Activated CD4-positive, alpha-beta memory T cell treated with anti-CD3 and anti-CD28 coated beads for 36 hours (primary cell): ENCODE data around the gene FGR. TPM values are rescaled to one million over a fixed set of nuclear protein-coding genes. Genes with fewer than 3 reads are reported as not detected.

Experiments used
- CTCF ChIA-PET: fragments of 350-600 bp; sonication (Branson Sonifier 250); formaldehyde crosslinking; loops from one replicate; lab custom pipeline; 2021; ENCODE audit warnings: antibody characterized with exemption, inconsistent platforms; lab: Charles Lee
- POLR2A ChIA-PET: fragments of 350-600 bp; sonication (Branson Sonifier 250); formaldehyde crosslinking; loops from one replicate; lab custom pipeline; 2021; ENCODE audit warnings: antibody characterized with exemption; lab: Charles Lee
- DNase-seq: peaks from one replicate; pipeline ENCODE4 v3.0.0-alpha.2; 2020
- H3K27ac Mint-ChIP-seq: one replicate; pipeline ENCODE4 v1.8.0; 2021; ENCODE audit warnings: mixed read lengths
- H3K27me3 Mint-ChIP-seq: one replicate; pipeline ENCODE4 v1.8.0; 2021; ENCODE audit warnings: mixed read lengths
- H3K36me3 Mint-ChIP-seq: one replicate; pipeline ENCODE4 v1.8.0; 2021; ENCODE audit warnings: mixed read lengths
- H3K4me1 Mint-ChIP-seq: one replicate; pipeline ENCODE4 v1.8.0; 2021; ENCODE audit warnings: low read depth, mixed read lengths
- H3K4me3 Mint-ChIP-seq: one replicate; pipeline ENCODE4 v1.8.0; 2021; ENCODE audit warnings: mild to moderate bottlenecking, mixed read lengths
- H3K9me3 Mint-ChIP-seq: one replicate; pipeline ENCODE4 v1.8.0; 2021; ENCODE audit warnings: mixed read lengths
- intact Hi-C: fragments of 100-400 bp; cut with micrococcal nuclease; formaldehyde crosslinking; loops from one replicate; pipeline ENCODE4 v1.15.1; 2023
- total RNA-seq, 2 experiments: library from RNA; stranded (reverse); gene quantifications; one replicate each; pipeline ENCODE4 v1.2.3, GENCODE V29; 2021

Gene FGR
- total RNA-seq, 2 experiments from 2014 or later: 0.24 to 0.27 TPM

- H3K4me3 Mint-ChIP-seq: no peak overlapping the region
- CTCF ChIA-PET: interaction anchor here (1.1 to 2.1 kb wide), 3 partner anchors 8 to 19 kb away, joined by 4 read pairs; no protein-coding TSS in a partner anchor
These were observed 59.1 kb downstream of the FGR start for GRCh38 chr1:27575840-27576331.

DNA sequence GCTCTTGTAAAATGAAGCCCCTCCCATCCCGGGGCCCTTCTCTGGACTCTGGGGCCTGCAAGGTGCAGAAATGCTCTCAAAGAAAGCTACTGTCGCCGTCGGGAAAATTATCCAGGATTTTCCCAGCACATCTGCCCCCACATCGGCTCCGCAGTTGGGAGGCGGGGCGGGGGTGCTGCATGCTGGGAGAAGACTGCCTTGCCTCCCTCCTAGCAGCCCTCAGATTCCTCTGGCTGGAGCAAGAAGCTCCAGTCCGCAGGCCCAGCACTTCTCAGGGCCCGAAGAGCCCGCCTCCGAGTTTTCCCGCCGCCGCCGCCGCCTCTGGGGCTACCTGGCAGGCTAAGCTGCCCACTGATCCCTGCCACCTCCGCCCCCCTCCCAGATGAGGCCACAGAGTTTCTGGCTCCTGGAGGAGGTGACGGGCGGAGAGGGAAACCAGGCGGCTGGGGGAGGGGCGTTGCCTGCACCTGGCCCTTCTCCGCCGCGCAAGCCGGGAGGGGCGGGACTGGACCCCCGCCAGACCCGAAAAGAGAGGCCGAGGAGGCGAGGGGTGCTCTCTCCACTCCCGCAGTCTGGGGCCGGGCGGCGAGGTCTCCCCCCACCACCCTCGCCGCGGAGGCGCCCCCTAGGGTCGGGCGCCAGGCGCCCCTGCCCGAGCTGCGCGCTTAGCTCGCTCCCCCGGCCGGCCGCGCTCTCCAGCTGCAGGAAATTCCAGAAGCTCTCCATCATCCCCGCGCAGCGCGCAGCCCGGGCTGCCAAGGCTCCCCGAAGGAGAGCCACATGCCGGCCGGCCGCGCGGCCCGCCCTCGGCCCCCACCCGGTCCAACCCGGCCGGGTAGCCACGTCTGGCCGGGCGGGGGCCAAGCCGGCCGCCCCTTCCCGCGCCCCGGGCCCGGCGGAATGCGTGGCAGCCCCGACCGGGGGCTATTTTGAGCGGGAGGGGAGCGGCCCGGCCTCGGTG, 59.8 kb downstream of the FGR start:
- no peak for DNase-seq
- intact Hi-C loops: no loop called here

More at GRCh38 chr1:27575840-27576331, 59.1 kb downstream of the FGR start:
- Mint-ChIP-seq H3K27me3 (no peaks in the 10 kb centered on the region), H3K27ac (no peak overlapping the region), H3K4me1 (peaks cover 4% of the 10 kb centered on the region), H3K36me3 (no peaks in the 10 kb centered on the region), H3K9me3 (no peaks in the 10 kb centered on the region)
- intact Hi-C loops: no loop called here
- DNase-seq: no peak
- POLR2A ChIA-PET: no interaction called here

GRCh38 chr1:27574001-27574781, 60.8 kb downstream of the FGR start:
- peaks cover 5% of the 10 kb centered on the region for H3K4me1 Mint-ChIP-seq
- ChIA-PET CTCF (interaction anchor here (1.2 to 1.3 kb wide), 2 partner anchors 16 to 18 kb away, joined by 3 read pairs; no protein-coding TSS in a partner anchor), POLR2A (no interaction called here)
- H3K4me3 Mint-ChIP-seq: no peak overlapping the region
- H3K36me3 Mint-ChIP-seq: no peaks in the 10 kb centered on the region
- no peak for DNase-seq
- H3K27ac Mint-ChIP-seq: no peak overlapping the region
- H3K9me3 Mint-ChIP-seq: no peaks in the 10 kb centered on the region
- no peaks in the 10 kb centered on the region for H3K27me3 Mint-ChIP-seq
- intact Hi-C loops: no loop called here

More for the DNA sequence above, 59.8 kb downstream of the FGR start:
- ChIA-PET POLR2A (no interaction called here), CTCF (interaction anchor here (1.1 to 2.1 kb wide), 2 partner anchors 7 to 18 kb away, joined by 4 read pairs; no protein-coding TSS in a partner anchor)
- H3K27me3 Mint-ChIP-seq: no peaks in the 10 kb centered on the region
- H3K4me1 Mint-ChIP-seq: peaks cover 4% of the 10 kb centered on the region
- no peaks in the 10 kb centered on the region for H3K36me3 Mint-ChIP-seq
- H3K9me3 Mint-ChIP-seq: no peaks in the 10 kb centered on the region
- no peak overlapping the region for H3K27ac Mint-ChIP-seq
- no peak overlapping the region for H3K4me3 Mint-ChIP-seq

- no peak overlapping the region for H3K4me3 Mint-ChIP-seq
- intact Hi-C loops: no loop called here
These were observed 62.1 kb downstream of the FGR start for GRCh38 chr1:27572679-27573426.

GRCh38 chr1:27572019-27572678, 62.8 kb downstream of the FGR start:
- Mint-ChIP-seq H3K27me3 (no peaks in the 10 kb centered on the region), H3K27ac (no peak overlapping the region), H3K4me3 (no peak overlapping the region), H3K36me3 (no peaks in the 10 kb centered on the region), H3K4me1 (peaks cover 12% of the 10 kb centered on the region), H3K9me3 (no peaks in the 10 kb centered on the region)
- no peak for DNase-seq
- ChIA-PET POLR2A (no interaction called here), CTCF (interaction anchor here (1.3 to 8.2 kb wide), 3 partner anchors 16 to 97 kb away, joined by 3 to 102 read pairs (median 5); no protein-coding TSS in a partner anchor)
- intact Hi-C loops: no loop called here

More at GRCh38 chr1:27572679-27573426, 62.1 kb downstream of the FGR start:
- ChIA-PET CTCF (interaction anchor here (1.2 to 1.3 kb wide), 3 partner anchors 15 to 97 kb away, joined by 3 read pairs; no protein-coding TSS in a partner anchor), POLR2A (no interaction called here)
- Mint-ChIP-seq H3K27me3 (no peaks in the 10 kb centered on the region), H3K9me3 (no peaks in the 10 kb centered on the region), H3K4me1 (peaks cover 9% of the 10 kb centered on the region), H3K27ac (no peak overlapping the region), H3K36me3 (no peaks in the 10 kb centered on the region)
- DNase-seq: no peak

- CTCF ChIA-PET: interaction anchor here (0.6 to 8.2 kb wide), 5 partner anchors 12 to 180 kb away, joined by 3 to 102 read pairs (median 5); partner anchors contain the start of gene AHDC1
- intact Hi-C loops: no loop called here
- POLR2A ChIA-PET: no interaction called here
- peaks cover 12% of the 10 kb centered on the region for H3K4me1 Mint-ChIP-seq
- H3K36me3 Mint-ChIP-seq: no peaks in the 10 kb centered on the region
- no peaks in the 10 kb centered on the region for H3K27me3 Mint-ChIP-seq
- DNase-seq: no peak
- no peaks in the 10 kb centered on the region for H3K9me3 Mint-ChIP-seq
- H3K4me3 Mint-ChIP-seq: no peak overlapping the region
- H3K27ac Mint-ChIP-seq: no peak overlapping the region
These were observed 63.5 kb downstream of the FGR start for GRCh38 chr1:27571439-27572018.

- Mint-ChIP-seq H3K36me3 (no peaks in the 10 kb centered on the region), H3K4me3 (no peak overlapping the region), H3K9me3 (no peaks in the 10 kb centered on the region), H3K4me1 (peaks cover 12% of the 10 kb centered on the region), H3K27me3 (no peaks in the 10 kb centered on the region), H3K27ac (no peak overlapping the region)
- intact Hi-C loops: no loop called here
- DNase-seq: no peak
- CTCF ChIA-PET: interaction anchor here (1.3 to 8.2 kb wide), 4 partner anchors 13 to 36 kb away, joined by 4 to 102 read pairs (median 30); partner anchors contain the start of gene AHDC1
- POLR2A ChIA-PET: no interaction called here
These were observed 64.2 kb downstream of the FGR start for GRCh38 chr1:27570784-27571183.

- no peak for DNase-seq
- Mint-ChIP-seq H3K27me3 (no peaks in the 10 kb centered on the region), H3K4me1 (peaks cover 12% of the 10 kb centered on the region), H3K4me3 (no peak overlapping the region), H3K9me3 (no peaks in the 10 kb centered on the region), H3K27ac (no peak overlapping the region), H3K36me3 (no peaks in the 10 kb centered on the region)
- ChIA-PET CTCF (interaction anchor here (1.3 to 8.2 kb wide), 6 partner anchors 12 to 36 kb away, joined by 3 to 102 read pairs (median 6); partner anchors contain the start of gene AHDC1), POLR2A (interaction anchor here (0.8 kb wide), 1 partner anchor 93 kb away, joined by 3 read pairs; no protein-coding TSS in a partner anchor)
- intact Hi-C loops: no loop called here
These were observed 64.6 kb downstream of the FGR start for GRCh38 chr1:27570356-27570755.

DNA sequence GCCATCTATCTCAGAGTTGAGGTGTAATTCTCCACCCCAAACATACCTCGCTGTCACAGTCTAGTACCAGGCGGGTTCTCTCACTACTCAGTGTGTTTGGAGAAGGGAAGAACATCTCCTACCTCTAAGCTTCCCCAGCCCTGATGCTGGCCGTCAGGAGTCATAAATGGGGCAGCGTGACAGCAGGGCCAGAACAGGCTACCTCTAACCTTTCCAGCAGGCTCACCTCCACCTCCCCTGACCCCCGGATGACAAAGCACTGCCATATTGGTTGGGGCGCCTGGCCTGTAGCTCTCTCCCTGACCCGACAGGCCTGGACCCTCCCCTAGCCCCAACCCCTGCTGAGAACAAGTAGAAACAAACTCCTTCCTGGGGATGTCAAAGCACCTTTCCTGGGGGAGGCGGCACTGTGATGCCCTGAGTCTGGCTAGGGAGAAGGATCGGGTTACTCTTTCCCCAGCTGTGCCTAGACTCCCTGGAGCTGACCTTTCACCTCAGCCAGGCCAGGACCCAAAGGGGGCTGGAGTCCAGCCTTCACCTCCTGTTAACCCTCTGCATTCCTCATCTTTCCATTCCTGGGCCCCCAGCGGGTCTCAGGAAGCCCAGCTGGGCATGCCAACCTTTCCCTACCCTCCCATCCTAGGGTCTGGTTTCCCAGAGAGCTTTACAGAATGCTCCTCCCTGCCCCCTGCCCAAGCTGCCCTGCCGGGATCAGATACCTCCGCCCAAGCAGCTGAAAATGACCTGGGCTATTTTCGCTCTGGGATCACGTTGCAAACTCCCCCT, 65.3 kb downstream of the FGR start:
- intact Hi-C loops: loop anchor here (2.0 kb wide), 1 partner anchor 33 kb away; no protein-coding TSS in a partner anchor
- CTCF ChIA-PET: interaction anchor here (0.6 to 8.2 kb wide), 11 partner anchors 8 to 273 kb away, joined by 3 to 102 read pairs (median 6); partner anchors contain the start of gene AHDC1
- POLR2A ChIA-PET: interaction anchor here (0.8 to 1.8 kb wide), 2 partner anchors 34 to 93 kb away, joined by 3 to 5 read pairs; partner anchors contain the start of gene AHDC1
- H3K4me3 Mint-ChIP-seq: peak overlapping the region; percentile 34
- peaks cover 12% of the 10 kb centered on the region for H3K4me1 Mint-ChIP-seq
- H3K27me3 Mint-ChIP-seq: no peaks in the 10 kb centered on the region
- H3K9me3 Mint-ChIP-seq: no peaks in the 10 kb centered on the region
- DNase-seq: no peak
- H3K36me3 Mint-ChIP-seq: no peaks in the 10 kb centered on the region
- H3K27ac Mint-ChIP-seq: peak overlapping the region; percentile 9
